Stomach (tissue), 9 donors: ENCODE results near the gene PFKFB4. TPM values are rescaled to one million over a fixed set of nuclear protein-coding genes. Genes with fewer than 3 reads are reported as not detected.

Source experiments
- DNase-seq, 2 donors: peaks; one replicate each; pipeline versions ENCODE4 v3.0.0 to v3.0.0-alpha.2; 2013 to 2019
- H3K27ac ChIP-seq, 5 donors: fragments of 200-600 bp in 4 of 5; sonication (generic) in 4 of 5; one replicate each; pipeline ENCODE4 v1.5.1; 2013 to 2019; ENCODE audit warnings: mild to moderate bottlenecking in 1 of 5, moderate library complexity in 1 of 5
- H3K27me3 ChIP-seq, 3 donors: fragments of 200-600 bp; sonication (generic); one replicate each; pipeline ENCODE4 v1.5.1; 2017 to 2019; ENCODE audit warnings: mixed run types in 1 of 3
- H3K36me3 ChIP-seq, 4 donors: fragments of 200-600 bp; sonication (generic); 1 replicate in 3 of 4; 2 replicates in 1 of 4; pipeline ENCODE4 v1.5.1; 2016 to 2019
- H3K4me1 ChIP-seq, 4 donors: fragments of 200-600 bp; sonication (generic); one replicate each; pipeline ENCODE4 v1.5.1; 2016 to 2019
- H3K4me3 ChIP-seq, 4 donors: fragments of 200-600 bp; sonication (generic) in 3 of 4; one replicate each; pipeline ENCODE4 v1.5.1; 2016 to 2019; ENCODE audit warnings: mild to moderate bottlenecking in 1 of 4
- H3K9me3 ChIP-seq, 4 donors: fragments of 200-600 bp; sonication (generic); one replicate each; pipeline ENCODE4 v1.5.1; 2016 to 2019
- CTCF ChIP-seq, 7 experiments: fragments of 450-650 bp in 4 of 7; fragments of 200-600 bp in 3 of 7; sonication (generic) in 3 of 7; IDR thresholded peaks; one replicate each; pipeline ENCODE4 v1.5.1; 2016 to 2019; ENCODE audit warnings: antibody characterized with exemption in 7 of 7, control low read depth in 2 of 7, mild to moderate bottlenecking in 1 of 7
- EP300 ChIP-seq: sonication (generic); formaldehyde crosslinking; IDR thresholded peaks from one replicate; pipeline ENCODE4 v1.6.1; 2017; ENCODE audit warnings: antibody characterized with exemption
- POLR2A ChIP-seq, 4 donors: fragments of 450-650 bp; IDR thresholded peaks; one replicate each; pipeline ENCODE4 v1.6.1; 2016; ENCODE audit warnings: antibody characterized with exemption in 4 of 4, control low read depth in 2 of 4, mild to moderate bottlenecking in 1 of 4, moderate library complexity in 1 of 4
- POLR2AphosphoS5 ChIP-seq, 3 donors: sonication (generic); formaldehyde crosslinking; IDR thresholded peaks; one replicate each; pipeline ENCODE4 v1.6.1; 2016; ENCODE audit warnings: antibody characterized with exemption in 3 of 3
- WGBS, 5 donors: extraction: QIAGEN DNeasy Blood & Tissue Kit in 3 of 5; methylation state at CpG; one replicate each; pipeline versions ENCODE4 v1.1.5 to v1.1.7; 2013 to 2018; 5-methylcytosine and 5-hydroxymethylcytosine counted together
- intact Hi-C: fragments of 100-400 bp; cut with DNase I; formaldehyde crosslinking; loops from one replicate; pipeline ENCODE4 v1.15.1; 2023; ENCODE audit warnings: low total_unique reads
- polyA plus RNA-seq, 3 donors: library from polyadenylated mRNA; stranded (reverse); fragments of 200-250 nt; gene quantifications; one replicate each; pipeline ENCODE4 v1.2.3, GENCODE V29; 2013
- total RNA-seq, 5 donors: library from RNA; depleted of rRNA; stranded (reverse); fragments of >200 nt; gene quantifications; one replicate each; pipeline versions ENCODE4 v1.1.0 to v1.2.3, GENCODE V29; 2014 to 2016
- donor health status: healthy with polysubstance abuse.
- donor health status: Bipolar disorder and iron deficiency.
- donor health status: healthy.

The PFKFB4 gene
- total and polyA plus RNA-seq, 8 donors: 0.61 to 9.6 (median 1.5) TPM; not detected in 1

- Histone ChIP-seq H3K4me1 (no peaks in the 10 kb centered on the region), H3K27ac (no peak overlapping the region), H3K27me3 (peaks cover 0 to 16% (median 0%) of the 10 kb centered on the region in 3 donors), H3K4me3 (no peak overlapping the region), H3K9me3 (no peaks in the 10 kb centered on the region), H3K36me3 (peaks cover 0 to 11% (median 4%) of the 10 kb centered on the region in 4 donors)
- DNase-seq: no peak
- no peak for TF ChIP-seq EP300
- TF ChIP-seq POLR2AphosphoS5 (IDR thresholded peaks at IDR 0.05): no peak
- no peak for TF ChIP-seq CTCF (IDR thresholded peaks at IDR 0.05)
- no peak for TF ChIP-seq POLR2A (IDR thresholded peaks at IDR 0.05)
- intact Hi-C loops: no loop called here
- 80 to 95% (median 84%) methylated on average over 1 to 9 of the region's 9 CpGs for WGBS, 5 donors
These were observed 28.2 kb upstream of the PFKFB4 start for GRCh38 chr3:48584836-48585235.

- H3K4me1 ChIP-seq: no peaks in the 10 kb centered on the region
- H3K9me3 ChIP-seq: no peaks in the 10 kb centered on the region
- H3K27ac ChIP-seq: no peak overlapping the region
- peaks cover 0 to 11% (median 6%) of the 10 kb centered on the region in 4 donors for H3K36me3 ChIP-seq
- DNase-seq: no peak
- intact Hi-C loops: no loop called here
- TF ChIP-seq POLR2AphosphoS5 (IDR thresholded peaks at IDR 0.05) (no peak), EP300 (no peak), CTCF (IDR thresholded peaks at IDR 0.05) (no peak)
- no peak overlapping the region for H3K4me3 ChIP-seq
- no peaks in the 10 kb centered on the region for H3K27me3 ChIP-seq
- WGBS, 5 donors: 85 to 90% (median 87%) methylated on average over 10 to 14 of the region's 14 CpGs
These were observed 25.2 kb upstream of the PFKFB4 start for GRCh38 chr3:48581621-48582481.

- TF ChIP-seq CTCF (IDR thresholded peaks at IDR 0.05) (no peak), EP300 (no peak), POLR2AphosphoS5 (IDR thresholded peaks at IDR 0.05) (no peak)
- 66 to 82% (median 71%) methylated on average over 3 to 4 of the region's 4 CpGs for WGBS, 5 donors
- Histone ChIP-seq H3K27me3 (no peaks in the 10 kb centered on the region), H3K4me1 (no peaks in the 10 kb centered on the region), H3K27ac (no peak overlapping the region), H3K4me3 (no peak overlapping the region), H3K36me3 (peaks cover 0 to 4% (median 0%) of the 10 kb centered on the region in 4 donors), H3K9me3 (no peaks in the 10 kb centered on the region)
- DNase-seq: no peak
- intact Hi-C loops: no loop called here
These were observed 20.0 kb upstream of the PFKFB4 start for GRCh38 chr3:48576647-48577046.

- Histone ChIP-seq H3K4me3 (no peak overlapping the region), H3K27ac (no peak overlapping the region), H3K9me3 (no peaks in the 10 kb centered on the region), H3K4me1 (no peaks in the 10 kb centered on the region), H3K27me3 (no peaks in the 10 kb centered on the region), H3K36me3 (peaks cover 0 to 4% (median 0%) of the 10 kb centered on the region in 4 donors)
- no peak for TF ChIP-seq CTCF (IDR thresholded peaks at IDR 0.05)
- no peak for TF ChIP-seq POLR2AphosphoS5 (IDR thresholded peaks at IDR 0.05)
- TF ChIP-seq POLR2A (IDR thresholded peaks at IDR 0.05): no peak
- no peak for TF ChIP-seq EP300
- WGBS, 5 donors: 77 to 93% (median 86%) methylated on average over 10 to 17 of the region's 17 CpGs
- no peak for DNase-seq
- intact Hi-C loops: no loop called here
These were observed 18.8 kb upstream of the PFKFB4 start for GRCh38 chr3:48575366-48575765.
